Fibroblast of lung (primary cell): Measurements from ENCODE around the gene AGAP1. TPM values are rescaled to one million over a fixed set of nuclear protein-coding genes. Genes with fewer than 3 reads are reported as not detected.

Experiments used
- DNase-seq, 2 donors: peaks; one replicate each; pipeline versions ENCODE4 v3.0.0 to v3.0.0-alpha.2; 2010; ENCODE audit warnings: low read depth in 2 of 2
- H2AFZ ChIP-seq: 2 replicates; pipeline ENCODE4 v1.5.1; 2012; ENCODE audit warnings: low read length, control low read depth, inconsistent platforms
- H3K27ac ChIP-seq: 2 replicates; pipeline ENCODE4 v1.5.1; 2011; ENCODE audit warnings: low read length, control low read depth; ENCODE audit not compliant: insufficient read depth
- H3K27me3 ChIP-seq: 2 replicates; pipeline ENCODE4 v1.5.1; 2011; ENCODE audit warnings: mild to moderate bottlenecking, low read length; ENCODE audit not compliant: control insufficient read depth, insufficient read depth
- H3K36me3 ChIP-seq: 2 replicates; pipeline ENCODE4 v1.5.1; 2011; ENCODE audit warnings: low read length; ENCODE audit not compliant: control insufficient read depth, insufficient read depth
- H3K4me1 ChIP-seq: 2 replicates; pipeline ENCODE4 v1.5.1; 2011; ENCODE audit warnings: low read length; ENCODE audit not compliant: control insufficient read depth, insufficient read depth; ENCODE audit errors: extremely low read depth
- H3K4me2 ChIP-seq: 2 replicates; pipeline ENCODE4 v1.5.1; 2011; ENCODE audit warnings: low read length, control low read depth; ENCODE audit not compliant: insufficient read depth; ENCODE audit errors: extremely low read depth
- H3K4me3 ChIP-seq, 4 experiments: fragments of 200-600 bp in 1 of 4; sonication (generic) in 1 of 4; replicated peaks in 1 of 4; 2 replicates each; pipeline ENCODE4 v1.5.1; 2011 to 2016; ENCODE audit warnings: low read length in 4 of 4, low read depth in 3 of 4, mild to moderate bottlenecking in 3 of 4, control low read depth in 2 of 4, inconsistent platforms in 1 of 4, mixed read lengths in 1 of 4; ENCODE audit not compliant: insufficient read depth in 1 of 4; ENCODE audit errors: control extremely low read depth in 1 of 4
- H3K79me2 ChIP-seq: 2 replicates; pipeline ENCODE4 v1.5.1; 2012; ENCODE audit warnings: mild to moderate bottlenecking, low read length, inconsistent platforms; ENCODE audit not compliant: control insufficient read depth, insufficient read depth
- H3K9ac ChIP-seq: 2 replicates; pipeline ENCODE4 v1.5.1; 2011; ENCODE audit warnings: mild to moderate bottlenecking, low read length, control low read depth; ENCODE audit not compliant: insufficient read depth
- H3K9me3 ChIP-seq: 2 replicates; pipeline ENCODE4 v1.5.1; 2012; ENCODE audit warnings: low read depth, low read length; ENCODE audit not compliant: control insufficient read depth, insufficient read depth
- H4K20me1 ChIP-seq: 2 replicates; pipeline ENCODE4 v1.5.1; 2011; ENCODE audit warnings: low read length; ENCODE audit not compliant: control insufficient read depth, insufficient read depth; ENCODE audit errors: extremely low read depth
- EZH2 ChIP-seq: IDR thresholded peaks from 2 replicates; pipeline ENCODE4 v1.5.1; 2012; ENCODE audit warnings: low read length, control low read depth, mild to moderate bottlenecking; ENCODE audit errors: missing control alignments
- polyA plus RNA-seq, 2 donors: library from polyadenylated mRNA; depleted of rRNA in 1 of 2; stranded (reverse) in 1 of 2; unstranded in 1 of 2; fragments of >200 nt; gene quantifications; 2 replicates each; pipeline ENCODE4 v1.2.1, GENCODE V29; 2011 to 2012; ENCODE audit warnings: missing spikeins in 1 of 2
- total RNA-seq: library from RNA; depleted of rRNA; stranded (reverse); fragments of >200 nt; gene quantifications from 2 replicates; pipeline ENCODE4 v1.2.1, GENCODE V29; 2014
- TF ChIP-seq, protein P1 (sequence below), 2 donors: IDR thresholded peaks in 1 of 2; conservative IDR thresholded peaks in 1 of 2; 1 replicate in 1 of 2; 2 replicates in 1 of 2; pipeline ENCODE4 v1.5.1; 2011 to 2012; ENCODE audit warnings: low read length in 2 of 2, control low read depth in 1 of 2, inconsistent platforms in 1 of 2, low read depth in 1 of 2, mild to moderate bottlenecking in 1 of 2

The AGAP1 gene
- total and polyA plus RNA-seq, 2 donors (not counting 1 experiment from before 2014, with no cell fraction given) = 10.6 to 14.0 TPM

DNA sequence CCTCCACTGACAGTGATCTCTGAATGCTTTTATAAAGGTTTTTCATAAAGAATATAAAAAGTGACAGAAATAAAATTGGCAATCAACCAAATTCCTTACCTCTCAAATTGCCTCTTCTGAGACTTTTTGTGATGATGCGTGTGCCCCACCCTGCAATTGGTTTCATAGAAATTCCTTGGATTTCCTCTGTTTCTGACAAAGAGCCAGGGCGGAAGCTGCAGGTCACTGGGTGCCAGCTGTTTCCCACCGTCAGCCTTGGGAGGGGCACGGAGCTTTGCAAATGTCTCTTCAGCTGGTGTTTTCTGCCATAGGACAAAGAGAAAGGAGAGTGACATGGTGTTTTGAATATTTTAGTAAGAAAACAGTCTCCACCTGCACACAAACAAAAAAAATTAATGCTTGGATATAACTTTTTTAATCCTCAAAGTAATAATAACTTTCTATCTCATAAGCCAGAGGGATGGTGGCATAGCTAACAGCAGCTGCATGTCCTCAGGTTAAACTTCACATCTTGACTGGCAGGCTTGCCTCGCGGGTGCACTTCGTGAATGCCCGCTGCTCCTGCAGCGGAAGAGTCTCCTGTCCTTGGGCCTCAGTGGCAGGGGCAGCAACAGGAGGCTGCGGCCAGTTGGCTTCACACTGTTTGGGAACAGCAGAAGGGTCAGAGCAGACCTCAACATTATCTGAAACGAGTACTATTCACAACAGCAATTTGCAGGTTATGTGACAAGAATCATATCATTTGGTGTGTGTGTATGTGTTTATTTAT is 24.7 kb downstream of the AGAP1 start:
- Histone ChIP-seq H2AFZ (no peak overlapping the region), H3K79me2 (peaks cover 24% of the 10 kb centered on the region), H3K4me1 (peaks cover 2% of the 10 kb centered on the region), H3K27me3 (no peaks in the 10 kb centered on the region), H3K9me3 (no peaks in the 10 kb centered on the region), H4K20me1 (no peaks in the 10 kb centered on the region), H3K27ac (no peak overlapping the region), H3K4me2 (no peak overlapping the region), H3K36me3 (no peaks in the 10 kb centered on the region), H3K4me3 (no peak overlapping the region), H3K9ac (no peak overlapping the region)
- no peak for TF ChIP-seq EZH2
- TF ChIP-seq, protein P1, sequence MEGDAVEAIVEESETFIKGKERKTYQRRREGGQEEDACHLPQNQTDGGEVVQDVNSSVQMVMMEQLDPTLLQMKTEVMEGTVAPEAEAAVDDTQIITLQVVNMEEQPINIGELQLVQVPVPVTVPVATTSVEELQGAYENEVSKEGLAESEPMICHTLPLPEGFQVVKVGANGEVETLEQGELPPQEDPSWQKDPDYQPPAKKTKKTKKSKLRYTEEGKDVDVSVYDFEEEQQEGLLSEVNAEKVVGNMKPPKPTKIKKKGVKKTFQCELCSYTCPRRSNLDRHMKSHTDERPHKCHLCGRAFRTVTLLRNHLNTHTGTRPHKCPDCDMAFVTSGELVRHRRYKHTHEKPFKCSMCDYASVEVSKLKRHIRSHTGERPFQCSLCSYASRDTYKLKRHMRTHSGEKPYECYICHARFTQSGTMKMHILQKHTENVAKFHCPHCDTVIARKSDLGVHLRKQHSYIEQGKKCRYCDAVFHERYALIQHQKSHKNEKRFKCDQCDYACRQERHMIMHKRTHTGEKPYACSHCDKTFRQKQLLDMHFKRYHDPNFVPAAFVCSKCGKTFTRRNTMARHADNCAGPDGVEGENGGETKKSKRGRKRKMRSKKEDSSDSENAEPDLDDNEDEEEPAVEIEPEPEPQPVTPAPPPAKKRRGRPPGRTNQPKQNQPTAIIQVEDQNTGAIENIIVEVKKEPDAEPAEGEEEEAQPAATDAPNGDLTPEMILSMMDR (conservative IDR thresholded peaks at IDR 0.05 in 1 of 2, IDR thresholded peaks at IDR 0.05 in 1 of 2; ENCODE audit: low read depth in 1 of 2, low read length in 2 of 2) = no peak
- peak in 1 of 2 donors; percentile 21 for DNase-seq

DNA sequence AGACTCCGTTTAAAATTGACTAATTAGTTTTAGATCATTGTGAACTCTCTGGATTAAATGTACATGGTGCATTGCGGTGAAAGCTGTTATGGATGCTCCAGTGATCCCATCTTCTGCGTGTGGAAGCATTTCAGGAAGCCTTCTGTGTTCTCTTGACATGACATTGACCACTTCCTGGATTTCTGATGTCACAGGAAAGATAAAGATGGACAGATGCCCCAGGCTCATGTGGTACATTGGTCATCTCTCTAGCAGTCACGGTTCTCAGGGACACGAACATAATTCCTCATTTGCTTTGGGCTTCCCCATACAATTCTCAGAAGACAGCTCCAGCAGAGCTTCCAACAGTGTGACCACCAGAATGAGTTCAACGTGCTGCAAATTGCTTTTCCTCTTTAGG is 26.9 kb downstream of the AGAP1 start:
- Histone ChIP-seq H3K9me3 (no peaks in the 10 kb centered on the region), H3K79me2 (peaks cover 26% of the 10 kb centered on the region), H3K36me3 (no peaks in the 10 kb centered on the region), H3K4me1 (peaks cover 2% of the 10 kb centered on the region), H4K20me1 (no peaks in the 10 kb centered on the region), H3K27me3 (no peaks in the 10 kb centered on the region), H2AFZ (no peak overlapping the region), H3K4me2 (no peak overlapping the region), H3K9ac (no peak overlapping the region), H3K27ac (no peak overlapping the region), H3K4me3 (no peak overlapping the region)
- TF ChIP-seq EZH2 = no peak
- TF ChIP-seq, protein P1 (conservative IDR thresholded peaks at IDR 0.05 in 1 of 2, IDR thresholded peaks at IDR 0.05 in 1 of 2; ENCODE audit: low read depth in 1 of 2, low read length in 2 of 2) = no peak
- DNase-seq = no peak

DNA sequence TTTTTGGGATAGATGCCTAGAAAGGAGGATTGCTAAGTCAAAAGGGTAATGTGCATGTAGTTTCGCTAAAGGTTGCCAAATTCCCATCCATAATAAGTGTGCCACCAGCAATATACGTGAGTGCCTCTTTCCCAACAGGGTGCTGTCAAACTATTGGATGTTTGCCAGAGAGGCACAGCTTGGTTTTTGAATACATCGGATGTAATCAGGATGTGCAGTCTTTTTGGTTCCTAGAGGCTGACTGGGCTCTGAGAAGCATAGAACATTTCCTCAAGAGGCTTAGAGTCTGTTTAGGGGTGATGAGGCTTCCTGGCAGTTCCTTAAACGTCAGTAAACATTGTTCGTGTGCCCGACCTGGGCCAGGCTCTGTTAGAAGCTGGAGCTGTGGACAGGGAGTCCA is 28.0 kb downstream of the AGAP1 start:
- Histone ChIP-seq H4K20me1 (no peaks in the 10 kb centered on the region), H3K9me3 (no peaks in the 10 kb centered on the region), H3K27ac (no peak overlapping the region), H2AFZ (no peak overlapping the region), H3K4me1 (peaks cover 2% of the 10 kb centered on the region), H3K36me3 (no peaks in the 10 kb centered on the region), H3K27me3 (no peaks in the 10 kb centered on the region), H3K4me2 (no peak overlapping the region), H3K9ac (no peak overlapping the region), H3K4me3 (no peak overlapping the region), H3K79me2 (peaks cover 24% of the 10 kb centered on the region)
- TF ChIP-seq, protein P1 (conservative IDR thresholded peaks at IDR 0.05 in 1 of 2, IDR thresholded peaks at IDR 0.05 in 1 of 2; ENCODE audit: low read depth in 1 of 2, low read length in 2 of 2) = no peak
- peak; percentile 5 to 66 for DNase-seq
